ENCODE measurements around the gene PAX5.

The PAX5 gene

DNA sequence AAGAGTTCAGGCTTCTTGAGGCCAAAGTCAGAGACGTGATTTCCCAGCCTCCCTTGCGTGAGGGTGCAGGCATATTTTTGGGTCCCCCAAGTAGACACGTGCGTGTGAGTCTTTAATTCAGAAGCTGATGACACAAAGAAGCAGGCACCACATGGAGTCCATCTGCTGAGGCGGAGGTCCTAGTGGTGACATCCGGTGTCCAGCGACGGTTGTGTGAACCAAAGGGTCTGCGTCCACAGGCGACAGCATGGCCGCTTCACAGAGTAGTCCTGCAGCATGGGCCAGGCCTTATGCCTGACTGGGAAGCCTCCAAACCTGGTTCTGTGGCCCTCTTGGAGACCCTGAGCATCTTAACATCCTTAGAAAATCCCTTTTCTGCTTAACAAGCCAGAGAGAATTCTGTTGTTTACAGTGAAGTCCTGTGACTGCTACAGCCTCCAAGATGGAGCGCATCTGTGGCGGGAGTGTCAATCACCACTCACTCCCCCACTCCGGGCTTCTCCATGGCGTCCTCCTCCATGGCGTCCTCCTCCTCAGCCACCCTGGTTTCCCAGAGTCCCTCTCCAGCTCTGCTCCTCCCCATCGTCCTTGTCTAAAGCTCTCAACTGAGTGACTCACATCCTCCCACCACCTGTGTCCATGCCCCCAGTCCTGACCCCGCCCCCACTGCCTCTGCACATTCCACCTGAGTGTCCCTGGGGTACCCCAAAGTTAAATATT lies 133.8 kb downstream of the PAX5 start:
- TF ChIP-seq TAF1 (IDR thresholded peaks at IDR 0.05; ENCODE audit: borderline replicate concordance, insufficient read depth, low read length), result no peak
- TF ChIP-seq FOXP2 (optimal IDR thresholded peaks at IDR 0.05; ENCODE audit: borderline replicate concordance, extremely low read depth, extremely low read length, insufficient read depth), result no peak
- TF ChIP-seq SIN3A (IDR thresholded peaks at IDR 0.05; ENCODE audit: borderline replicate concordance, insufficient read depth, low read length), result no peak
- TF ChIP-seq, protein P1, sequence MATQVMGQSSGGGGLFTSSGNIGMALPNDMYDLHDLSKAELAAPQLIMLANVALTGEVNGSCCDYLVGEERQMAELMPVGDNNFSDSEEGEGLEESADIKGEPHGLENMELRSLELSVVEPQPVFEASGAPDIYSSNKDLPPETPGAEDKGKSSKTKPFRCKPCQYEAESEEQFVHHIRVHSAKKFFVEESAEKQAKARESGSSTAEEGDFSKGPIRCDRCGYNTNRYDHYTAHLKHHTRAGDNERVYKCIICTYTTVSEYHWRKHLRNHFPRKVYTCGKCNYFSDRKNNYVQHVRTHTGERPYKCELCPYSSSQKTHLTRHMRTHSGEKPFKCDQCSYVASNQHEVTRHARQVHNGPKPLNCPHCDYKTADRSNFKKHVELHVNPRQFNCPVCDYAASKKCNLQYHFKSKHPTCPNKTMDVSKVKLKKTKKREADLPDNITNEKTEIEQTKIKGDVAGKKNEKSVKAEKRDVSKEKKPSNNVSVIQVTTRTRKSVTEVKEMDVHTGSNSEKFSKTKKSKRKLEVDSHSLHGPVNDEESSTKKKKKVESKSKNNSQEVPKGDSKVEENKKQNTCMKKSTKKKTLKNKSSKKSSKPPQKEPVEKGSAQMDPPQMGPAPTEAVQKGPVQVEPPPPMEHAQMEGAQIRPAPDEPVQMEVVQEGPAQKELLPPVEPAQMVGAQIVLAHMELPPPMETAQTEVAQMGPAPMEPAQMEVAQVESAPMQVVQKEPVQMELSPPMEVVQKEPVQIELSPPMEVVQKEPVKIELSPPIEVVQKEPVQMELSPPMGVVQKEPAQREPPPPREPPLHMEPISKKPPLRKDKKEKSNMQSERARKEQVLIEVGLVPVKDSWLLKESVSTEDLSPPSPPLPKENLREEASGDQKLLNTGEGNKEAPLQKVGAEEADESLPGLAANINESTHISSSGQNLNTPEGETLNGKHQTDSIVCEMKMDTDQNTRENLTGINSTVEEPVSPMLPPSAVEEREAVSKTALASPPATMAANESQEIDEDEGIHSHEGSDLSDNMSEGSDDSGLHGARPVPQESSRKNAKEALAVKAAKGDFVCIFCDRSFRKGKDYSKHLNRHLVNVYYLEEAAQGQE (IDR thresholded peaks at IDR 0.05; ENCODE audit: insufficient read depth in 1 of 2, low read depth in 2 of 2, low read length in 2 of 2), result no peak
- TF ChIP-seq POLR2AphosphoS5 (IDR thresholded peaks at IDR 0.05; ENCODE audit: low read depth, low read length), result no peak

DNA sequence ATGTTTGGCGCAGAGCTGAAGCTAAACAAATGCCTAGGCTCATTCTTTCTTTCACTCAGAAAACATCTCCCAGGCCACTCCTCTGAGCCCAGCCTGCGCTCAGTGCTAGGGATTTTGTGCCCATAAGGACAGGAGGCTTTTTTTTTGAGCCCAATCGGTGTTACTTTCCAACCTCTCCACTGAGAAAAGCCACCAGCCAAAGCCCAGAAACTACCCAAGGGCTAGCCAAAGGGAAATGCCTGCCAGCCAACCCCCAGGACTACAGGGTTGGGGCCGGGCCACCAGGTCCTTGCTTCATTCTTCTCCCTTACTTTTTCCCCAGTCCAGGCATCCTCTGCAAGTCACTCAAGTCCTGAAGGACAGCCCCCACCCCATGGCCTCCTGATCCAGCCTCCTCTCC lies 134.7 kb downstream of the PAX5 start:
- TF ChIP-seq TAF1 (IDR thresholded peaks at IDR 0.05; ENCODE audit: borderline replicate concordance, insufficient read depth, low read length) (no peak), SIN3A (IDR thresholded peaks at IDR 0.05; ENCODE audit: borderline replicate concordance, insufficient read depth, low read length) (no peak), POLR2AphosphoS5 (IDR thresholded peaks at IDR 0.05; ENCODE audit: low read depth, low read length) (no peak)
- TF ChIP-seq, protein P1 (IDR thresholded peaks at IDR 0.05; ENCODE audit: insufficient read depth in 1 of 2, low read depth in 2 of 2, low read length in 2 of 2), result no peak

DNA sequence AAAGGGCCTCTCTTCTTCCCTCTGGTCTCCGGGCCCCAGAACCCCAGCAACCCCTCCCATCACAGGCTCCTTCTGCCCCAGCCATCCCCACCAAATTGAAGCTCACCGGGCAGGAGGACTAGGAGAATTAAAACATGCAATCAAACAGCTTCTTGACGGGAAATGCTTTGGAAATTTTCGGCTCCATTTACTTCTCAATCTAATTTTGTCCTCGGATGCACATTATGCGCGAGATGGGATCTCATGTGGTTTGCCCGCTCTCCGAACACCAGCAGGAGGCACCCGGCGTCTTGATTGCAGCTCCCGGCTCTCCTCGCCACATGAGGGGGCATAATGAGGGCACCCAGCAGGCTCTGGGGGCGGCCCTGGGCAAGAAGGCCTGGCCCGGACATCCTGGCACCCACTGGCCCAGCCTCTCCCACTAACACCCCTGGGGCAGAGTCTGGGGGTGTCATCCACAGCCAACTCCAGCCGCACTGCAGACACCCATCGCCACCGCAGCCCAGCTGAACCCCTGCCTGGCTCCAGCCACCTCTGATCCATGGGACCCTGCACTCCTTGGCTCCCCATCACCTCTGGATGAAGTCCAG lies 135.5 kb downstream of the PAX5 start:
- no peak for TF ChIP-seq TAF1 (IDR thresholded peaks at IDR 0.05; ENCODE audit: borderline replicate concordance, insufficient read depth, low read length)
- TF ChIP-seq SIN3A (IDR thresholded peaks at IDR 0.05; ENCODE audit: borderline replicate concordance, insufficient read depth, low read length), result no peak
- no peak for TF ChIP-seq POLR2AphosphoS5 (IDR thresholded peaks at IDR 0.05; ENCODE audit: low read depth, low read length)
- TF ChIP-seq, protein P1 (IDR thresholded peaks at IDR 0.05; ENCODE audit: insufficient read depth in 1 of 2, low read depth in 2 of 2, low read length in 2 of 2), result no peak

DNA sequence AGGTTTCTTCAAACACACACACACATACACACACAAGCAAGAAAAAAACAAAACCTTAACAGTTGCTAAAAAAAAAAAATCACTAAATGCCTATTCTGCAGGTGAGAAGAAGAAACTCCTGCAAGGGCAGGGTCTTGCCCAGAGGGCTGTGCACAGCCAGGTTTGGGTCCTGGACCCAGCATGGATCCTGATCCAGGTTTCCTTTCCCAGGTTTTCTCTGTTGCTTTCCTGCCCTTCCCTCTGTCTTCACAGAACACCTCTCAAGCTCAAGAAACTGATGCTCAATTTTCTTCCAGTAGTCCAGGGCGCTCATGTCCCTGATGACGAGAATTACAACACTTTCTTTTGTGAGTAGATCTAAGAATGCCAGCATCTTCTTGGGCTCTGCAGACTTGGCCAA lies 136.6 kb downstream of the PAX5 start:
- TF ChIP-seq SIN3A (IDR thresholded peaks at IDR 0.05; ENCODE audit: borderline replicate concordance, insufficient read depth, low read length) (no peak), POLR2AphosphoS5 (IDR thresholded peaks at IDR 0.05; ENCODE audit: low read depth, low read length) (no peak), TAF1 (IDR thresholded peaks at IDR 0.05; ENCODE audit: borderline replicate concordance, insufficient read depth, low read length) (no peak), FOXP2 (optimal IDR thresholded peaks at IDR 0.05; ENCODE audit: borderline replicate concordance, extremely low read depth, extremely low read length, insufficient read depth) (no peak)

DNA sequence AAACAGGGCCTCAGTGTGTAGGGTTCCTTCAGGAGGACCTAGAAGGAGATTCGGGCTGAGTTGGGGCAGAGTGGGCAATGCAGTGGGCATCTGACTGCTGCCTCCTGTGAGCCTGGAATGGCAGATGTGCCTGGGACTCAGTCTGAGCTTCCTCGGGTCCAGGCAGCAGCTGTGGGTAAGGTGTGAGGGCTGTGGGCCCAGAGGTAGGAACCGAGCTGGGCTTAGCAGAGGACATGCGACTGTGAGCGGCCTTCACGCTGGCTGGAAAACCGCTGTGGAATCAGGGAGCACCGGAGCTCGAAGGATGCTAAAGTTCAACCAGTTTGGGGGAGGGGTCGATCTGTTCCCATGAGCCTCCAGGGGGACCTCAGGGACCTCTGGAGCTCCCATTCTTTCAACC lies 137.0 kb downstream of the PAX5 start:
- TF ChIP-seq FOXP2 (optimal IDR thresholded peaks at IDR 0.05; ENCODE audit: borderline replicate concordance, extremely low read depth, extremely low read length, insufficient read depth), result no peak
- TF ChIP-seq, protein P1 (IDR thresholded peaks at IDR 0.05; ENCODE audit: insufficient read depth in 1 of 2, low read depth in 2 of 2, low read length in 2 of 2), result no peak
- no peak for TF ChIP-seq SIN3A (IDR thresholded peaks at IDR 0.05; ENCODE audit: borderline replicate concordance, insufficient read depth, low read length)
- TF ChIP-seq POLR2AphosphoS5 (IDR thresholded peaks at IDR 0.05; ENCODE audit: low read depth, low read length), result no peak
- no peak for TF ChIP-seq TAF1 (IDR thresholded peaks at IDR 0.05; ENCODE audit: borderline replicate concordance, insufficient read depth, low read length)

Data from PFSK-1 (cell line).